Measurements from ENCODE around the gene RAB38. TPM values are rescaled to one million over a fixed set of nuclear protein-coding genes. Genes with fewer than 3 reads are reported as not detected.

The RAB38 gene
- total RNA-seq, 1 donor from 2014 or later: 2.7 TPM

GRCh38 chr11:88104408-88104807, 70.8 kb downstream of the RAB38 start:
- DNase-seq (ENCODE audit: extremely low read depth, low read depth, low spot score): no peak

- peak; percentile 18 for DNase-seq (ENCODE audit: extremely low read depth, low read depth, low spot score)
Measured at GRCh38 chr11:88103337-88104206, 71.7 kb downstream of the RAB38 start.

GRCh38 chr11:88102598-88102934, 72.7 kb downstream of the RAB38 start:
- DNase-seq (ENCODE audit: extremely low read depth, low read depth, low spot score): no peak

GRCh38 chr11:88101881-88102597, 73.2 kb downstream of the RAB38 start:
- no peak for DNase-seq (ENCODE audit: extremely low read depth, low read depth, low spot score)

GRCh38 chr11:88100151-88100550, 75.1 kb downstream of the RAB38 start:
- DNase-seq (ENCODE audit: extremely low read depth, low read depth, low spot score): no peak

- no peak for DNase-seq (ENCODE audit: extremely low read depth, low read depth, low spot score)
Measured at GRCh38 chr11:88098289-88098688, 77.0 kb downstream of the RAB38 start.

- DNase-seq (ENCODE audit: extremely low read depth, low read depth, low spot score): no peak
Measured at GRCh38 chr11:88089134-88089533, 86.1 kb downstream of the RAB38 start.

- DNase-seq (ENCODE audit: extremely low read depth, low read depth, low spot score): no peak
Measured at GRCh38 chr11:88087337-88087736, 87.9 kb downstream of the RAB38 start.

- no peak for DNase-seq (ENCODE audit: extremely low read depth, low read depth, low spot score)
Measured at GRCh38 chr11:88086297-88086696, 88.9 kb downstream of the RAB38 start.

- no peak for DNase-seq (ENCODE audit: extremely low read depth, low read depth, low spot score)
Measured at GRCh38 chr11:88070437-88070836, 104.8 kb downstream of the RAB38 start.

GRCh38 chr11:88068848-88069554, 106.2 kb downstream of the RAB38 start:
- no peak for DNase-seq (ENCODE audit: extremely low read depth, low read depth, low spot score)

- DNase-seq (ENCODE audit: extremely low read depth, low read depth, low spot score): no peak
Measured at GRCh38 chr11:88066090-88066489, 109.2 kb downstream of the RAB38 start.

GRCh38 chr11:88064097-88064705, 111.0 kb downstream of the RAB38 start:
- DNase-seq (ENCODE audit: extremely low read depth, low read depth, low spot score): no peak

Other genes starting within 250 kb of the RAB38 start
- 204 and 241 TPM in 2 replicates for gene CTSC, start 162.3 kb upstream of the RAB38 start, total RNA-seq

All from glomerular endothelial cell (primary cell).